Left colon (tissue), 2 donors: Measurements from ENCODE around the gene FHOD3. TPM values are rescaled to one million over a fixed set of nuclear protein-coding genes. Genes with fewer than 3 reads are reported as not detected.
A peak's percentile ranks its signal among the peaks of the same experiment; 100 is the strongest.
"Not testable (repeated sequence)": the region's sequence is repeated elsewhere in the genome, so short reads cannot be mapped to it uniquely, and the experiment has no call there.

ENCODE experiments used
- ATAC-seq: fragments of 200-7000 bp; cut with Tn5 transposase; one replicate; pipeline ENCODE4 v1.9.1; 2020; ENCODE audit warnings: mild to moderate bottlenecking, moderate library complexity
- DNase-seq, 2 donors: peaks; one replicate each; pipeline ENCODE4 v3.0.0-alpha.2; 2020
- intact Hi-C, 2 donors: fragments of 100-400 bp; cut with DNase I in 1 of 2; cut with micrococcal nuclease in 1 of 2; formaldehyde crosslinking; loops; one replicate each; pipeline versions ENCODE4 v1.11.2 to v1.14.0; 2022; cut with DNase I, micrococcal nuclease
- total RNA-seq, 2 donors: library from RNA; stranded (reverse); fragmentation: NEBNext Ultra II Directional; extraction: Animal tissue kit (Norgen Biotek cat#: 25700); gene quantifications; one replicate each; pipeline ENCODE4 v1.2.1, GENCODE V29; 2021
- donor health status: DM: no; HTN: no; CAD: no.
- donor health status: DM: yes; HTN: yes; CAD: no.

Gene FHOD3
- total RNA-seq, 2 donors from 2014 or later = 1.3 to 5.1 TPM

DNA sequence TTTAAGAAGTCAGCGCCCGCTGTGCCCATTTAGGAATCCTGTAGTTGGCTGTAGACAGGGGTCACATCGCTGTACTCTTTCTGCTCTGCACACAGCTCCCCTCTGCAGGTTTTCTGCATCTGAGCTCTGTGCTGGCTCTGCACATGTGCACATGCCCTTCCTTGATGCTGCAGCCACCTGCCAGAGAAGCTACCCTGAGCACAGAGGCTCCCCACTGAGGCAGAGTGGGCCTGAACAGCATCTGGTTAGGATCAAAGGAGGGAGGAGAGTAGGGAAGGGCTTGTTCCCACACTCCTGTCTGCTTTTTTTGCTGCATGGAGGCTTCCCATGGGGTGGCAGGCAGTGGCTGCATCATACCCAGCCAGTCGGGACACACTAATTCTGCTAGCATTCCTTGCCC is 238.9 kb downstream of the FHOD3 start:
- DNase-seq (no peak), ATAC-seq (no peak)
- intact Hi-C loops = no loop called here

GRCh38 chr18:36537289-36537688 is 239.8 kb downstream of the FHOD3 start:
- no peak for ATAC-seq
- DNase-seq = no peak
- intact Hi-C loops = no loop called here

DNA sequence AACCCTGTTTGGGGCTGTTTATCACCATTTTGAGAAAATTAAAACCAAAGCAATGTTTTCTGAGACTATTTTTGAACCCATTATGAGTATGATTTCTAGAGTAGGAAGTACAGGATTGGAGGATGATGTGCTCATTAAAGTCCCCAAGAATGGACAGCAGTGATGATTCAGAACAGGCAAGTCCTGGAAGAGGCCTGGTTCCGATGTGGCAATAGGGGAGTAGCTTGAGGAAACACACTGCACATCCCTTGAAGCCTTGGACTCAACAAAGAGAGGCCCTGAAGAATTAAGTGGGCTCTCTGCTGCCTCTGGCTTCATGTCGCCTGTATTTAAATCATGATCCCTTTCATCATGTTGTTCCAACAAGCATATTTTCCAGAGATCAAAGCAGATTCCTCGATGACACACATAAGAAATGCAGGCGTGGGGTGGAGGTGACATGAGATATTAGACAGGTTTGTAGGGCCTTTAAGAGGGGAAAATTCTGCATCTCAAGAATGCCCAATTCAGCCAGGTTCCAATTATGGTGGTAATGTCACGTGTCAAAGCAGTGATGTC is 242.2 kb downstream of the FHOD3 start:
- DNase-seq = no peak
- no peak for ATAC-seq
- intact Hi-C loops = no loop called here

GRCh38 chr18:36543030-36543429 is 245.5 kb downstream of the FHOD3 start:
- ATAC-seq (no peak), DNase-seq (no peak)
- intact Hi-C loops = no loop called here

- intact Hi-C loops = no loop called here
Observed at GRCh38 chr18:36543991-36544725, 246.6 kb downstream of the FHOD3 start.

GRCh38 chr18:36545821-36546427 is 248.4 kb downstream of the FHOD3 start:
- no peak for DNase-seq
- no peak for ATAC-seq
- intact Hi-C loops = no loop called here

More at GRCh38 chr18:36543991-36544725, 246.6 kb downstream of the FHOD3 start:
- ATAC-seq (no peak), DNase-seq (no peak)

GRCh38 chr18:36546876-36547275 is 249.4 kb downstream of the FHOD3 start:
- DNase-seq (no peak), ATAC-seq (no peak)
- intact Hi-C loops = no loop called here

DNA sequence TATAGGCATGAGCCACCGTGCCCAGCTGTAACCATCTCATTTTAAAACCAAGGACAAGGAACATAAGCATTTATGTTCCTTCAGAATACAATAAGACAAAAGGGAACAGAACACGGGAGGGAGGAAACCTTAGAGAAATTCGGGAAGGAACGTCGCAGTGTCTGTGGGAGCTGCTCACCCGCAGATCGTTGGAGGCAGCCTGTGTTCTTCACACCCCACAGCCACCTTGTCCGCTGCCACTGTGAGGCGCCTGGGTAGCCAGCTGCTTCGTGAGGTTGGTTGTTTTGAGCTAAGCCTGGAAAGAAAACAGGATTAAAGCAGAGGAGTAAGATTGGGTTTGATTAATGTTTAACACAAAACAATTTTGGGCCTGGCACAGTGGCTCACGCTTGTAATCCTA is 250.0 kb downstream of the FHOD3 start:
- no peak for DNase-seq
- intact Hi-C loops = no loop called here
- no peak for ATAC-seq

DNA sequence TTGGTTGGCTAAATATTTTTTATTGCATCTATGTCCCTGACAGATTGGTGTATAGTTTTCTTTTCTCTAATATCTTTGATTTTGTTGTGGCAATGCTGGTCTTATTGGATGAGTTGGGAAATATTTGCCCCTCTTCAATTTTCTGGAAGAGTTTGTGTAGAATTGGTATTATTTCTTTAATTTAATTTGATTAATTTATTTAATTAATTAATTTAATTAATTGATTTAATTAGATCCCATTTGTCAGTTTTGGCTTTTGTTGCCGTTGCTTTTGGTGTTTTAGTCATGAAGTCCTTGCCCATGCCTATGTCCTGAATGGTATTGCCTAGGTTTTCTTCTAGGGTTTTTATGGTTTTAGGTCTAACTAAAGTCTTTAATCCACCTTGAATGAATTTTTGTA is 253.8 kb downstream of the FHOD3 start:
- ATAC-seq = not testable (repeated sequence)

GRCh38 chr18:36558234-36558633 is 260.7 kb downstream of the FHOD3 start:
- intact Hi-C loops = no loop called here
- ATAC-seq (no peak), DNase-seq (no peak)

More for the DNA sequence above, 253.8 kb downstream of the FHOD3 start:
- intact Hi-C loops, DNase-seq: not testable (repeated sequence)

DNA sequence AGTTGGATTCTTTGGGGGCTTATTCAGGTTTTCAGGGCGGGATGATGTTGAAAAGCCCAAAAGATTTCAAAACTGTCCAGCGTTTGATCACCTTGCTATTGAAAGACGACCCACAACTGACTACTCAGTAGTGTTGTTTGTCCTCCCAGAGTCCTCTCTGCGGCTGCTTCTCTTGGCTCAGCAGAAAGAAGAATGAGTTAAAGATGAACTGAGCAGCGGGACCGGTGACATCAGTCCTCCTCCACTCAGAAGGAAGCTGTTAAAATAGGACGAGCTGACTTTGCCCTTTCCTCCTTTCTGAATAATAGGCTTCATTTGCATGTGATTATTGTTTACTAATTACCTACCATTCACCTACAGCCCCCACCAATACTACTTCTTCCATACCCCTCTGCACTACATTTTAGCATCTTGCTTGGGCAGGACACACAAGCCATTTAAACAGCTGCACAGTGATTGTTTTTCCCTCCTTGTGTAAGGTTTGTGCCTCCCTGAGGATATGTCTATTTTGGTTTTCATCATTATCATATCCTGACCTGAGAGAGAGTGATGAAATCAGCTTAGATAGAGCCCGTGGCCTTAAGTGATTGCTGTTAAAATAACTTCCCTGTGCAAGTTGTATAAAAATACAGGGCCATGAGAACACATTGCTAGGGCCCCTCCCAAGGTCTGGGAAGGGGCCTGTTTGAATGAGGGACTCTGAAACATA is 261.8 kb downstream of the FHOD3 start:
- intact Hi-C loops = no loop called here
- DNase-seq (no peak), ATAC-seq (no peak)

DNA sequence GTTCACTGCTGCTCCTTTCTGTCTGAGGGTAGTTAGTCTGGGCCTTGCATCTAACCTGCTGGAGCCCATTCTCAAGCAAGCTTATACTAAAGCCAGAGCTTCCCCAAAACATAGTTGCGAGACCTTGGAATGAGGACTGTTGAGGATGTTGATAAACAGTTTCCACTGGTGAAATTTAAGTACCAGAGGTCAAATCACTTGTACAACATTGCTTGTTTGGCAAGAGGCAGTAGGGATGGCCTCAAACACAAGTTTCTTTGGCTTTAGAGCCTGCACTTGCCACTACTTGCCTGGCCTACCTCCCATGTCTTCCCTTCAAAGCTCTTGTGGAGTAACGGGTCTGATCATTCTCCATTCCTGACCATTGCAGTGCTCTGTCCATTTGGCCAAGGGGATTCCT is 262.7 kb downstream of the FHOD3 start:
- DNase-seq (no peak), ATAC-seq (no peak)
- intact Hi-C loops = no loop called here

DNA sequence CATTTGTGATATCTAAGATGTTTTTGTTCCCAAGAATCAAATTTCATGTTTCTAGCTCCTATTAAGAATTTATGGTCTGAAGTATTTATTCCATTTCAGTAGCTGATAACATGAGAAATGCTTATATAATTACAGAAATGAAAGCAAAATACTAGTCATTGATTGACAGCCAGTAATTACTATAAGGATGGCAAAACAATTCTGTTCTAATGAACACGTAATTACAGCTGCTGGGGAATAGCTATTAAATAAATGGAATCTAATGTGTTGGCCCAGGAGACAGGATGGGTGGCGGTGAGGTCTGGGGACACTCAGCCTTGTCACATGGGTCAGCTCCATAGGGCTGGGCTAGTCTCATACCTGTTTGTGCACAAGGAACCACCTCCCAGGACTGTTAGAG is 263.5 kb downstream of the FHOD3 start:
- intact Hi-C loops = no loop called here
- no peak for ATAC-seq
- no peak for DNase-seq

DNA sequence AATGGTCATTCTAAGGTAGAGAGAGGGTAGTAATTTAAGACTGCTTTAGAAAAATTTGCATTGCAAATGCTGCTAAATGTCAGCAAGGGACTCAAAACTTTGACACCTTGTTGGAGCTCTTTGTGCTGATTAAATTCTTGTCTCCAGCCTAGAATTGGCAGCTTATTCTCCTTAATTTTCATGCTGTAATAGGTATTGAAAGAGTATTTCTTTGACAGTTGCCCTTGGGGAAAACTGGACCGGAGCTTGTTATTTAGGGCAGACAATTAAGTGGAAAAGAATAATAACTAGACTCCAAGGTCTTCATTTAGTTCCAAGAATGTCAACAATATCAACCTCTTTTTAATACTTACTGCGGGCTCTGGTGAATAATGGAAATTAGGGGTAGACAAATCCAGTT is 267.3 kb downstream of the FHOD3 start:
- no peak for ATAC-seq
- intact Hi-C loops = no loop called here
- no peak for DNase-seq

DNA sequence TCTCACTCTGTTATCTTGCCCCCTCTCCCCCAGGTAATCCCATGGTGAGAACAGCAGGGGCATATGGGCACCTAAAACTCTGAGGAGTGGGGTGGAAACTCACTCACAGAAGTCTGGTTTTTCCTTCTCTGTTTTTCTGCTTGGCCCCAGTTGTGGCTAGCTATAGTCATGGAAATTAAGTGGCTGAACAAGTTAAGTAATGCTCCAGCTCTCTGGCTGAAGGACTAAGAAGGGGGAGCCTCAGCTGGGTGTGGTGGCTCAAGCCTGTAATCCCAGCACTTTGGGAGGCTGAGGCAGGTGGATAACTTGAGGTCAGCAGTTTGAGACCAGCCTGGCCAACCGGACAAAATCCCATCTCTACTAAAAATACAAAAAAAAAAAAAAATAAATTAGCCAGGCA is 270.3 kb downstream of the FHOD3 start:
- DNase-seq (no peak), ATAC-seq (no peak)
- intact Hi-C loops = no loop called here

GRCh38 chr18:36568487-36568886 is 271.0 kb downstream of the FHOD3 start:
- ATAC-seq (no peak), DNase-seq (no peak)
- intact Hi-C loops = no loop called here

- intact Hi-C loops = no loop called here
- DNase-seq (peak in 1 of 2 donors; percentile 47), ATAC-seq (peak; percentile 65)
Observed at GRCh38 chr18:36572135-36572856, 274.8 kb downstream of the FHOD3 start.

- intact Hi-C loops = no loop called here
- DNase-seq (no peak), ATAC-seq (peak; percentile 78)
Observed at GRCh38 chr18:36576339-36576738, 278.8 kb downstream of the FHOD3 start.
